Cardiac atrium fibroblast (primary cell): ENCODE results near the gene JMJD8. TPM values are rescaled to one million over a fixed set of nuclear protein-coding genes. Genes with fewer than 3 reads are reported as not detected.

Source experiments
- total RNA-seq: library from RNA; depleted of rRNA; stranded (reverse); fragments of >200 nt; gene quantifications from 2 replicates; pipeline ENCODE4 v1.2.3, GENCODE V29; 2015

The JMJD8 gene
- total RNA-seq, 1 donor from 2014 or later = 43.3 TPM

Other genes with a start within 250 kb of the JMJD8 start
- gene CAPN15, start 156.6 kb downstream of the JMJD8 start, total RNA-seq = 32.9 and 43.7 TPM in 2 replicates
- gene PRR35, start 123.9 kb downstream of the JMJD8 start, total RNA-seq = not detected in 2 replicates
- gene NHLRC4, start 117.3 kb downstream of the JMJD8 start, total RNA-seq = 2.2 and 6.5 TPM in 2 replicates
- 22.4 and 30.7 TPM in 2 replicates for gene PIGQ, start 114.4 kb downstream of the JMJD8 start, total RNA-seq
- 11.6 and 18.6 TPM in 2 replicates for gene RAB40C, start 94.3 kb downstream of the JMJD8 start, total RNA-seq
- under 0.01 TPM in 1 of 2 replicates, not detected in the other for gene WFIKKN1, start 53.3 kb downstream of the JMJD8 start, total RNA-seq
- gene METTL26, start 48.0 kb downstream of the JMJD8 start, total RNA-seq = 119 and 170 TPM in 2 replicates
- gene MCRIP2, start 42.5 kb downstream of the JMJD8 start, total RNA-seq = 28.2 and 41.8 TPM in 2 replicates
- 9.2 and 12.6 TPM in 2 replicates for gene WDR90, start 35.0 kb downstream of the JMJD8 start, total RNA-seq
- gene RHOT2, start 16.2 kb downstream of the JMJD8 start, total RNA-seq = 48.6 and 67.3 TPM in 2 replicates
- gene RHBDL1, start 8.7 kb downstream of the JMJD8 start, total RNA-seq = 2.9 TPM in 1 of 2 replicates, not detected in the other
- 147 and 190 TPM in 2 replicates for gene STUB1, start 3.9 kb downstream of the JMJD8 start, total RNA-seq
- 9.7 and 12.8 TPM in 2 replicates for gene WDR24, start 6.1 kb upstream of the JMJD8 start, total RNA-seq
- 1.9 and 2.9 TPM in 2 replicates for gene FBXL16, start 21.5 kb upstream of the JMJD8 start, total RNA-seq
- 84.7 and 120 TPM in 2 replicates for gene METRN, start 30.8 kb upstream of the JMJD8 start, total RNA-seq
- gene ANTKMT, start 36.8 kb upstream of the JMJD8 start, total RNA-seq = 13.4 and 19.0 TPM in 2 replicates
- gene CCDC78, start 42.1 kb upstream of the JMJD8 start, total RNA-seq = 1.6 and 4.5 TPM in 2 replicates
- gene HAGHL, start 42.8 kb upstream of the JMJD8 start, total RNA-seq = 4.0 and 25.1 TPM in 2 replicates
- gene CIAO3, start 56.7 kb upstream of the JMJD8 start, total RNA-seq = 16.8 and 31.4 TPM in 2 replicates
- not detected in 2 replicates for gene MSLN, start 76.4 kb upstream of the JMJD8 start, total RNA-seq
- 20.0 and 33.5 TPM in 2 replicates for gene RPUSD1, start 104.0 kb upstream of the JMJD8 start, total RNA-seq
- 16.6 and 22.0 TPM in 2 replicates for gene CHTF18, start 104.3 kb upstream of the JMJD8 start, total RNA-seq
- gene GNG13, start 116.4 kb upstream of the JMJD8 start, total RNA-seq = not detected in 2 replicates